CD4-positive, alpha-beta T cell (primary cell): ENCODE measurements around the gene ERN2. TPM values are rescaled to one million over a fixed set of nuclear protein-coding genes. Genes with fewer than 3 reads are reported as not detected.

Experiments used
- ATAC-seq: fragments of 200-7000 bp; cut with Tn5 transposase; one replicate; pipeline ENCODE4 v1.10.0; 2022; ENCODE audit warnings: mild to moderate bottlenecking; ENCODE audit not compliant: poor library complexity
- CTCF ChIA-PET: fragments of 350-600 bp; sonication (Branson Sonifier 250); formaldehyde crosslinking; loops from one replicate; lab custom pipeline; 2021; ENCODE audit warnings: antibody characterized with exemption, inconsistent platforms; lab: Charles Lee
- POLR2A ChIA-PET: fragments of 350-600 bp; sonication (Branson Sonifier 250); formaldehyde crosslinking; loops from one replicate; lab custom pipeline; 2021; ENCODE audit warnings: antibody characterized with exemption, inconsistent platforms; lab: Charles Lee
- DNase-seq, 14 experiments: peaks; one replicate each; pipeline ENCODE4 v3.0.0-alpha.2; 2013 to 2020; ENCODE audit warnings: mixed read lengths in 2 of 14
- H3K27ac ChIP-seq, 2 donors: one replicate each; pipeline versions ENCODE4 v1.5.1 to v1.7.0; 2013; ENCODE audit warnings: low read length in 2 of 2, low read depth in 1 of 2, mild to moderate bottlenecking in 1 of 2
- H3K27me3 ChIP-seq, 2 experiments: 1 replicate in 1 of 2; 2 replicates in 1 of 2; pipeline versions ENCODE4 v1.6.1 to v1.7.0; 2013; ENCODE audit warnings: low read length in 2 of 2, control low read depth in 1 of 2, mild to moderate bottlenecking in 1 of 2, moderate library complexity in 1 of 2; ENCODE audit not compliant: insufficient read depth in 2 of 2, control insufficient read depth in 1 of 2
- H3K36me3 ChIP-seq: one replicate; pipeline ENCODE4 v1.6.1; 2013; ENCODE audit warnings: low read length, control low read depth; ENCODE audit not compliant: insufficient read depth
- H3K4me1 ChIP-seq: one replicate; pipeline ENCODE4 v1.6.1; 2013; ENCODE audit warnings: low read length, control low read depth; ENCODE audit not compliant: insufficient read depth
- H3K4me3 ChIP-seq: one replicate; pipeline ENCODE4 v1.5.1; 2013; ENCODE audit warnings: mild to moderate bottlenecking, low read length, moderate library complexity
- H3K9me3 ChIP-seq, 2 experiments: 1 replicate in 1 of 2; 2 replicates in 1 of 2; pipeline versions ENCODE4 v1.6.1 to v1.7.0; 2013; ENCODE audit warnings: low read length in 2 of 2, mild to moderate bottlenecking in 2 of 2, control low read depth in 1 of 2, moderate library complexity in 1 of 2; ENCODE audit not compliant: control insufficient read depth in 1 of 2, insufficient read depth in 1 of 2
- H3K27ac Mint-ChIP-seq: one replicate; pipeline ENCODE4 v1.8.0; 2020; ENCODE audit warnings: mixed read lengths
- H3K27me3 Mint-ChIP-seq: one replicate; pipeline ENCODE4 v1.8.0; 2021; ENCODE audit warnings: mixed read lengths
- H3K36me3 Mint-ChIP-seq: one replicate; pipeline ENCODE4 v1.8.0; 2021; ENCODE audit warnings: low read depth, mixed read lengths
- H3K4me1 Mint-ChIP-seq: one replicate; pipeline ENCODE4 v1.8.0; 2021; ENCODE audit warnings: low read depth, mixed read lengths
- H3K4me3 Mint-ChIP-seq: one replicate; pipeline ENCODE4 v1.8.0; 2020; ENCODE audit warnings: mild to moderate bottlenecking, mixed read lengths
- H3K9me3 Mint-ChIP-seq: one replicate; pipeline ENCODE4 v1.8.0; 2020; ENCODE audit warnings: mixed read lengths
- CTCF ChIP-seq: fragments of 200-600 bp; IDR thresholded peaks from one replicate; pipeline ENCODE4 v1.8.0; 2022; ENCODE audit warnings: antibody characterized with exemption, mild to moderate bottlenecking
- intact Hi-C, 2 experiments: fragments of 100-400 bp; cut with DNase I in 1 of 2; cut with micrococcal nuclease in 1 of 2; formaldehyde crosslinking; loops; one replicate each; pipeline versions ENCODE4 v1.15.1 to v1.9.0; 2023 to 2025; cut with DNase I, micrococcal nuclease
- total RNA-seq, 174 experiments: library from RNA in 2 of 174; stranded (reverse) in 2 of 174; gene quantifications; one replicate each; pipeline ENCODE4 v1.2.3 and lab custom pipeline; 2021 to 2026

The ERN2 gene
- total RNA-seq, 2 experiments from 2014 or later = not detected

- ChIA-PET POLR2A (no interaction called here), CTCF (no interaction called here)
- H3K27ac Mint-ChIP-seq = no peak overlapping the region
- peaks cover 25 to 26% of the 10 kb centered on the region in 2 experiments for H3K27me3 ChIP-seq
- no peak for TF ChIP-seq CTCF
- intact Hi-C loops = no loop called here
- no peak overlapping the region for H3K4me3 ChIP-seq
- no peaks in the 10 kb centered on the region for H3K36me3 Mint-ChIP-seq
- H3K9me3 Mint-ChIP-seq = no peaks in the 10 kb centered on the region
- H3K4me1 Mint-ChIP-seq = no peaks in the 10 kb centered on the region
- H3K4me3 Mint-ChIP-seq = no peak overlapping the region
- no peak for DNase-seq
- H3K27me3 Mint-ChIP-seq = peaks cover 50% of the 10 kb centered on the region
- no peak for ATAC-seq
- no peak overlapping the region for H3K27ac ChIP-seq
- no peaks in the 10 kb centered on the region for H3K9me3 ChIP-seq
- no peaks in the 10 kb centered on the region for H3K4me1 ChIP-seq
- H3K36me3 ChIP-seq = no peaks in the 10 kb centered on the region
Measured at GRCh38 chr16:23716484-23716883, 3.5 kb upstream of the ERN2 start.

DNA sequence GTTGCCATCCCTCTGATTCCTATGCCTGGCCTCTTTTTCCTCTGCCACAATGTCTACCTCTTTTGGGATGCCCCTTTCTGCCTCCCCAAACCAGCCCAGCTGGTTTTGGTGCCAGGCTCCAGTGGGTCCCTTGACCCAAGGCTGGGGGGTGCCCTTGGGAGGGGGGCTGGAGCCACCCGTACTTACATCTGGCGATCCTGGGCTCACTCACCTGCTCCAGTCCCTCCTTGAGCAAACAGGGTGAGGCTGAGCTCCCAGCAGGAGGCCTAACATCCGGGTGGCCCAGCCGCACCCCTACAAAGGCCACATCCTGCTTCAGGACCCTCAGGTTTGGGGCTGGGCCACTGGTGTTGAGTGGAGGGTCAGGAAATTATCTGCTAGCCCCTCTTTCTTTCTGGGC lies 1.2 kb downstream of the ERN2 start:
- TF ChIP-seq CTCF = no peak
- H3K9me3 ChIP-seq = peaks cover 5 to 7% of the 10 kb centered on the region in 2 experiments
- POLR2A ChIA-PET = no interaction called here
- DNase-seq (no peak), ATAC-seq (no peak)
- no peaks in the 10 kb centered on the region for H3K9me3 Mint-ChIP-seq
- no peaks in the 10 kb centered on the region for H3K4me1 ChIP-seq
- CTCF ChIA-PET = no interaction called here
- no peaks in the 10 kb centered on the region for H3K36me3 ChIP-seq
- H3K4me1 Mint-ChIP-seq = no peaks in the 10 kb centered on the region
- peaks cover 32 to 36% of the 10 kb centered on the region in 2 experiments for H3K27me3 ChIP-seq
- intact Hi-C loops = no loop called here
- no peak overlapping the region for H3K4me3 ChIP-seq
- no peak overlapping the region for H3K27ac ChIP-seq
- no peak overlapping the region for H3K27ac Mint-ChIP-seq
- peaks cover 58% of the 10 kb centered on the region for H3K27me3 Mint-ChIP-seq
- no peak overlapping the region for H3K4me3 Mint-ChIP-seq
- no peaks in the 10 kb centered on the region for H3K36me3 Mint-ChIP-seq

DNA sequence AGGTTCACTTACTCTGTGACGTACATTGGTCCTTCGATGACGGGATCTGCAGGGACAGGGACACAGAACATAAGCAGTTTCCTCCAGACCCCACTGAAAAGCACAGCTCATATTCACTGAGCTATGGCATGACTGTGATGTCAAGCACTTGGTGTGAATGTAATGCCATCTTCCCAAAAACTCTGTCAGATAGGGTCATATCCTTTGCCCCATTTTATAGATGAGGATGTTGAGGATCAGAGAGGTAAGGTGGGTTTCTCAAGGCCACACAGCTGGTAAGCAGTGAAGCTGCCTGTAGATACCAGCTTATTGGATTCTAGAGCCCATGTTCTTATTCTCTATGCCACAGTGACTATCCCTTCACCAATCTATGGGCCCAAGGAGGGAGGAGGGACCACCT lies 2.5 kb downstream of the ERN2 start:
- H3K4me1 ChIP-seq = no peaks in the 10 kb centered on the region
- no peak for ATAC-seq
- Mint-ChIP-seq H3K4me1 (no peaks in the 10 kb centered on the region), H3K9me3 (no peaks in the 10 kb centered on the region), H3K27me3 (peaks cover 61% of the 10 kb centered on the region), H3K36me3 (no peaks in the 10 kb centered on the region), H3K4me3 (no peak overlapping the region), H3K27ac (no peak overlapping the region)
- CTCF ChIA-PET = no interaction called here
- no peak overlapping the region for H3K4me3 ChIP-seq
- no peak for DNase-seq
- peaks cover 36% of the 10 kb centered on the region in 2 experiments for H3K27me3 ChIP-seq
- intact Hi-C loops = no loop called here
- no peak overlapping the region for H3K27ac ChIP-seq
- TF ChIP-seq CTCF = no peak
- no peaks in the 10 kb centered on the region for H3K36me3 ChIP-seq
- H3K9me3 ChIP-seq = peaks cover 5 to 7% of the 10 kb centered on the region in 2 experiments
- POLR2A ChIA-PET = no interaction called here
